ENCODE measurements around the gene OBSL1. TPM values are rescaled to one million over a fixed set of nuclear protein-coding genes. Genes with fewer than 3 reads are reported as not detected.

Gene OBSL1
- total and polyA plus RNA-seq, 2 donors (not counting 3 experiments of a cell fraction or from before 2014, with no cell fraction given), result 16.7 to 20.7 TPM

DNA sequence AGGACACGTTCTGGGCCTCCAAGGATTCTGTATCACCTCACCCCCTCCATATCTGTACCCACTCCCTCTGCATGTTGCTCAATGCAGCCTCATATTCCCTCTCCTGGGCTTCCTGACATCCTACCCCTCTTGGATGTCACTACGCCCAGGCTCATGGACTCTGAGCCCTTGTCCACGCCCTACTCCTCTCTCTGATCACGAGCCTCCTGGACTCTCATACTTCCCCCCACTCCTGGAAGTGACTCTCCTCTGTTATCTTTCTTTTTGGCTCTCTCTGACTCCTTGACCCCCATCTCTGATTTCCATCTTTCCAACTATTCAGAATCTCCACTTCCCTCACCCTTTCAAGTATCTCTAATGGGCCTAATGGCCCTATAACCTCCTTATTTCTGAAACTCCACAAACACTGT lies 25.4 kb downstream of the OBSL1 start:
- intact Hi-C loops (cut with micrococcal nuclease), result no loop called here
- Histone ChIP-seq H3K4me3 (replicated peaks in 1 of 3; ENCODE audit: insufficient read depth in 1 of 3, low read depth in 1 of 3, low read length in 3 of 3) (no peak overlapping the region), H3K4me1 (ENCODE audit: control insufficient read depth, extremely low read depth, insufficient read depth, low read length) (peaks cover 7% of the 10 kb centered on the region), H3K9me3 (replicated peaks; ENCODE audit: control insufficient read depth, insufficient read depth, low read length) (no peaks in the 10 kb centered on the region), H2AFZ (ENCODE audit: low read depth, low read length) (no peak overlapping the region), H3K9me1 (replicated peaks; ENCODE audit: control insufficient read depth, extremely low read depth, insufficient read depth, low read length) (no peaks in the 10 kb centered on the region), H3K9ac (replicated peaks; ENCODE audit: extremely low read depth, insufficient read depth, low read length) (no peak overlapping the region), H3K36me3 (ENCODE audit: control insufficient read depth in 2 of 2, extremely low read depth in 1 of 2, insufficient read depth in 2 of 2, low read length in 2 of 2) (no peaks in the 10 kb centered on the region), H3K27ac (ENCODE audit: insufficient read depth, low read depth, low read length) (no peak overlapping the region), H3K4me2 (ENCODE audit: insufficient read depth, low read length) (no peak overlapping the region), H4K20me1 (replicated peaks; ENCODE audit: control insufficient read depth, extremely low read depth, insufficient read depth, low read length) (no peaks in the 10 kb centered on the region), H3K27me3 (ENCODE audit: control insufficient read depth in 2 of 2, insufficient read depth in 2 of 2, low read length in 2 of 2) (peaks cover 27 to 28% of the 10 kb centered on the region in 2 experiments), H3K79me2 (ENCODE audit: control insufficient read depth, insufficient read depth, low read length) (no peaks in the 10 kb centered on the region)
- DNase-seq (ENCODE audit: low read depth, low spot score), result no peak
- TF ChIP-seq POLR2AphosphoS5 (IDR thresholded peaks at IDR 0.05; ENCODE audit: insufficient read depth, low read depth, low read length) (no peak), MYC (IDR thresholded peaks at IDR 0.05; ENCODE audit: low read depth, low read length) (no peak), EZH2 (IDR thresholded peaks at IDR 0.05; ENCODE audit: borderline replicate concordance, low read depth, low read length, severe bottlenecking) (no peak), GATA2 (IDR thresholded peaks at IDR 0.05; ENCODE audit: insufficient read depth, insufficient read length, low read depth, low read length) (no peak), POLR2A (IDR thresholded peaks at IDR 0.05; ENCODE audit: low read depth, low read length) (no peak), FOS (IDR thresholded peaks at IDR 0.05; ENCODE audit: borderline replicate concordance, insufficient read depth, low read length) (no peak), JUN (IDR thresholded peaks at IDR 0.05; ENCODE audit: borderline replicate concordance, insufficient read depth, insufficient read length, low read depth) (no peak)
- TF ChIP-seq, protein P1, sequence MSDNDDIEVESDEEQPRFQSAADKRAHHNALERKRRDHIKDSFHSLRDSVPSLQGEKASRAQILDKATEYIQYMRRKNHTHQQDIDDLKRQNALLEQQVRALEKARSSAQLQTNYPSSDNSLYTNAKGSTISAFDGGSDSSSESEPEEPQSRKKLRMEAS (IDR thresholded peaks at IDR 0.05; ENCODE audit: insufficient read depth, insufficient read length), result no peak
- TF ChIP-seq, protein P2, sequence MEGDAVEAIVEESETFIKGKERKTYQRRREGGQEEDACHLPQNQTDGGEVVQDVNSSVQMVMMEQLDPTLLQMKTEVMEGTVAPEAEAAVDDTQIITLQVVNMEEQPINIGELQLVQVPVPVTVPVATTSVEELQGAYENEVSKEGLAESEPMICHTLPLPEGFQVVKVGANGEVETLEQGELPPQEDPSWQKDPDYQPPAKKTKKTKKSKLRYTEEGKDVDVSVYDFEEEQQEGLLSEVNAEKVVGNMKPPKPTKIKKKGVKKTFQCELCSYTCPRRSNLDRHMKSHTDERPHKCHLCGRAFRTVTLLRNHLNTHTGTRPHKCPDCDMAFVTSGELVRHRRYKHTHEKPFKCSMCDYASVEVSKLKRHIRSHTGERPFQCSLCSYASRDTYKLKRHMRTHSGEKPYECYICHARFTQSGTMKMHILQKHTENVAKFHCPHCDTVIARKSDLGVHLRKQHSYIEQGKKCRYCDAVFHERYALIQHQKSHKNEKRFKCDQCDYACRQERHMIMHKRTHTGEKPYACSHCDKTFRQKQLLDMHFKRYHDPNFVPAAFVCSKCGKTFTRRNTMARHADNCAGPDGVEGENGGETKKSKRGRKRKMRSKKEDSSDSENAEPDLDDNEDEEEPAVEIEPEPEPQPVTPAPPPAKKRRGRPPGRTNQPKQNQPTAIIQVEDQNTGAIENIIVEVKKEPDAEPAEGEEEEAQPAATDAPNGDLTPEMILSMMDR (IDR thresholded peaks at IDR 0.05; ENCODE audit: extremely low read depth in 1 of 2, insufficient read depth in 1 of 2, low read depth in 1 of 2, low read length in 2 of 2), result no peak
- no TSS peak for BruUV-seq (replicated peaks)
- dilution Hi-C loops (cut with MboI; ENCODE audit: extremely low pct_ligation_motif_present, low sequenced_read_pairs), result no loop called here
- no peak for FAIRE-seq
- CTCF ChIA-PET, result interaction anchor here (4.5 kb wide), 1 partner anchor 16 kb away, joined by 25 read pairs; no protein-coding TSS in a partner anchor
- POLR2A ChIA-PET, result no interaction called here

Data from endothelial cell of umbilical vein (primary cell).